HepG2 (cell line): ENCODE measurements around the gene G6PC3. TPM values are rescaled to one million over a fixed set of nuclear protein-coding genes. Genes with fewer than 3 reads are reported as not detected.

ENCODE experiments used
- BCL6 ChIP-seq: IDR thresholded peaks from 2 replicates; pipeline ENCODE4 v1.6.1; 2016; ENCODE audit warnings: missing genetic modification reagents, missing compliant biosample characterization
- IKZF4 ChIP-seq: sonication (generic); formaldehyde crosslinking; IDR thresholded peaks from 2 replicates; pipeline ENCODE4 v1.5.1; 2020; ENCODE audit warnings: borderline replicate concordance, mild to moderate bottlenecking, low read depth, missing genetic modification reagents; ENCODE audit errors: not compliant biosample characterization
- JUND ChIP-seq: sonication (generic); formaldehyde crosslinking; IDR thresholded peaks from 2 replicates; pipeline ENCODE4 v1.8.0; 2022; ENCODE audit warnings: mild to moderate bottlenecking, missing genetic modification reagents
- MTA1 ChIP-seq: sonication (generic); formaldehyde crosslinking; IDR thresholded peaks from 2 replicates; pipeline ENCODE4 v1.4.0; 2020; ENCODE audit warnings: missing genetic modification reagents, mild to moderate bottlenecking, borderline replicate concordance
- NR1H2 ChIP-seq: sonication (generic); formaldehyde crosslinking; IDR thresholded peaks from 2 replicates; pipeline ENCODE4 v1.8.1; 2022; ENCODE audit warnings: low read depth, missing genetic modification reagents, borderline replicate concordance
- RNF219 ChIP-seq: sonication (generic); formaldehyde crosslinking; IDR thresholded peaks from 2 replicates; pipeline ENCODE4 v1.5.0; 2020; ENCODE audit warnings: mild to moderate bottlenecking, missing genetic modification reagents
- SUZ12 ChIP-seq: fragments of 150-350 bp; IDR thresholded peaks from 2 replicates; pipeline ENCODE4 v1.6.1; 2014; ENCODE audit warnings: low read depth, low read length
- TEAD3 ChIP-seq: optimal IDR thresholded peaks from 2 replicates; pipeline ENCODE3; 2016; ENCODE audit warnings: borderline replicate concordance
- ZBED4 ChIP-seq: sonication (generic); formaldehyde crosslinking; IDR thresholded peaks from 2 replicates; pipeline ENCODE4 v1.4.0; 2020; ENCODE audit warnings: missing genetic modification reagents, borderline replicate concordance
- ZKSCAN8 ChIP-seq: IDR thresholded peaks from 2 replicates; pipeline ENCODE4 v1.6.1; 2016; ENCODE audit warnings: borderline replicate concordance, missing genetic modification reagents, missing compliant biosample characterization
- ZNF142 ChIP-seq: sonication (generic); formaldehyde crosslinking; IDR thresholded peaks from 2 replicates; pipeline ENCODE4 v1.4.0; 2020; ENCODE audit warnings: missing genetic modification reagents
- ZNF274 ChIP-seq: sonication (generic); formaldehyde crosslinking; IDR thresholded peaks from 2 replicates; pipeline ENCODE4 v1.5.1; 2020; ENCODE audit warnings: mild to moderate bottlenecking, missing genetic modification reagents
- ZNF800 ChIP-seq: sonication (generic); formaldehyde crosslinking; IDR thresholded peaks from 2 replicates; pipeline ENCODE4 v1.4.0; 2020; ENCODE audit warnings: missing genetic modification reagents
- ZNF83 ChIP-seq: sonication (generic); formaldehyde crosslinking; IDR thresholded peaks from 2 replicates; pipeline ENCODE4 v1.4.0; 2020; ENCODE audit warnings: missing genetic modification reagents, mild to moderate bottlenecking, borderline replicate concordance
- polyA plus RNA-seq, 8 experiments: library from polyadenylated mRNA; depleted of rRNA in 3 of 8; stranded (reverse) in 7 of 8; unstranded in 1 of 8; fragments of >200 nt; fragmentation: Illumina TruSeq in 4 of 8; extraction: Trizol in 4 of 8; gene quantifications; 2 replicates each; pipeline versions ENCODE4 v1.2.1 to v1.2.3, GENCODE V29; 2011 to 2016; ENCODE audit warnings: low read depth in 4 of 8, missing spikeins in 1 of 8, mixed read lengths in 1 of 8; ENCODE audit not compliant: insufficient read depth in 1 of 8
- total RNA-seq, 5 experiments: library from RNA; depleted of rRNA; stranded (reverse); fragments of >200 nt; fragmentation: Illumina TruSeq; extraction: Trizol; gene quantifications; 2 replicates each; pipeline ENCODE4 v1.2.3, GENCODE V29; 2016; ENCODE audit warnings: low read depth in 1 of 5

The G6PC3 gene
- total and polyA plus RNA-seq, 2 of the 13 experiments (the other 11 are each of a cell fraction or from before 2014, with no cell fraction given): 38.5 to 75.8 TPM

GRCh38 chr17:44123356-44124117 is 53.0 kb downstream of the G6PC3 start, which contains the start of gene HDAC5 (continued):
- TF ChIP-seq ZNF142 (CRISPR knock-in tag) (no peak; the same call in 1 of the 2 replicates), MTA1 (CRISPR knock-in tag) (peak; percentile 76; the same call in 1 of the 2 replicates), RNF219 (CRISPR knock-in tag) (no peak), ZNF83 (CRISPR knock-in tag) (no peak), JUND (CRISPR knock-in tag) (no peak), BCL6 (CRISPR knock-in tag) (peak; percentile 36; the same call in 1 of the 2 replicates), ZKSCAN8 (CRISPR knock-in tag) (0 out of 2 replicates have a peak, but pooled peaks have one; percentile 51), ZBED4 (CRISPR knock-in tag) (peak; percentile 36; the same call in 1 of the 2 replicates), ZNF800 (CRISPR knock-in tag) (peak; percentile 82), SUZ12 (no peak), ZNF274 (CRISPR knock-in tag) (0 out of 2 replicates have a peak, but pooled peaks have one; percentile 60), NR1H2 (no peak), IKZF4 (no peak), TEAD3 (CRISPR knock-in tag) (peak; percentile 64)
